GM12878 (cell line): ENCODE results near the gene KRTAP10-6. TPM values are rescaled to one million over a fixed set of nuclear protein-coding genes. Genes with fewer than 3 reads are reported as not detected.

Experiments
- ATAC-seq: fragments of 200-7000 bp; cut with Tn5 transposase; 3 replicates; pipeline ENCODE4 v1.9.1; 2020; ENCODE audit warnings: mild to moderate bottlenecking, moderate library complexity
- BruUV-seq: library from RNA; stranded (reverse); fragments of 400-500 nt; replicated peaks from 2 replicates; lab custom pipeline; 2021; lab: Mats Ljungman, UMichigan
- CTCF ChIA-PET: fragments of 300-600 bp; sonication (Branson Sonifier 250); formaldehyde crosslinking; extraction: SDS; loops from one replicate; lab custom pipeline; 2021; ENCODE audit warnings: inconsistent platforms; lab: Yijun Ruan, JAX
- POLR2A ChIA-PET: fragments of 350-600 bp; formaldehyde crosslinking; extraction: SDS; loops from one replicate; lab custom pipeline; 2021; ENCODE audit warnings: inconsistent platforms; lab: Charles Lee
- RAD21 ChIA-PET: fragments of 300-600 bp; sonication (Branson Sonifier 250); formaldehyde crosslinking; loops from one replicate; lab custom pipeline; 2023; ENCODE audit warnings: antibody characterized with exemption; ENCODE audit not compliant: unreplicated experiment; lab: Charles Lee
- SMC1A ChIA-PET: fragments of 300-600 bp; sonication (Branson Sonifier 250); formaldehyde crosslinking; loops from one replicate; lab custom pipeline; 2023; ENCODE audit not compliant: unreplicated experiment, uncharacterized antibody; lab: Charles Lee
- DNase-seq: peaks from one replicate; pipeline ENCODE4 v3.0.0-alpha.2; 2011; ENCODE audit warnings: low read depth, low spot score
- FAIRE-seq: peaks from 3 replicates; lab custom pipeline; 2011; peaks lifted over from hg19 to GRCh38; lab: Jason Lieb, UNC
- H2AFZ ChIP-seq: 2 replicates; pipeline ENCODE4 v1.6.0; 2011; ENCODE audit warnings: low read depth, low read length, control low read depth; ENCODE audit not compliant: control insufficient read depth
- H3K27ac ChIP-seq: 2 replicates; pipeline ENCODE4 v1.5.1; 2011; ENCODE audit warnings: control low read depth; ENCODE audit not compliant: control insufficient read depth, insufficient read depth
- H3K27me3 ChIP-seq, 2 experiments: replicated peaks in 1 of 2; 2 replicates each; pipeline versions ENCODE4 v1.6.0 to v1.6.1; 2011; ENCODE audit warnings: low read length in 1 of 2; ENCODE audit not compliant: control insufficient read depth in 2 of 2, insufficient read depth in 2 of 2
- H3K36me3 ChIP-seq, 2 experiments: 2 replicates each; pipeline ENCODE4 v1.5.1; 2011; ENCODE audit warnings: low read length in 1 of 2; ENCODE audit not compliant: control insufficient read depth in 2 of 2, insufficient read depth in 2 of 2
- H3K4me1 ChIP-seq: 2 replicates; pipeline ENCODE4 v1.6.1; 2011; ENCODE audit warnings: mild to moderate bottlenecking, low read length, moderate library complexity, mixed read lengths; ENCODE audit not compliant: control insufficient read depth, insufficient read depth
- H3K4me2 ChIP-seq: 2 replicates; pipeline ENCODE4 v1.6.0; 2011; ENCODE audit warnings: control low read depth; ENCODE audit not compliant: control insufficient read depth, insufficient read depth
- H3K4me3 ChIP-seq: fragments of 200-600 bp; sonication (generic); 2 replicates; pipeline ENCODE4 v1.5.1; 2016
- H3K79me2 ChIP-seq: 2 replicates; pipeline ENCODE4 v1.6.0; 2011; ENCODE audit warnings: low read length; ENCODE audit not compliant: control insufficient read depth, insufficient read depth
- H3K9ac ChIP-seq: 2 replicates; pipeline ENCODE4 v1.8.0; 2011; ENCODE audit warnings: low read length, control low read depth, mixed read lengths; ENCODE audit not compliant: control insufficient read depth, insufficient read depth
- H3K9me3 ChIP-seq: replicated peaks from 3 replicates; pipeline ENCODE4 v1.5.1; 2011; ENCODE audit warnings: mild to moderate bottlenecking, low read length; ENCODE audit not compliant: control insufficient read depth, insufficient read depth
- H4K20me1 ChIP-seq: 2 replicates; pipeline ENCODE4 v1.6.0; 2011; ENCODE audit not compliant: control insufficient read depth, insufficient read depth
- ASH2L ChIP-seq: fragments of 300-600, 200-600 bp; sonication (generic); IDR thresholded peaks from 2 replicates; pipeline ENCODE4 v1.6.1; 2017; ENCODE audit warnings: low read depth, mild to moderate bottlenecking, borderline replicate concordance
- BACH1 ChIP-seq: fragments of 450-650 bp; IDR thresholded peaks from 2 replicates; pipeline ENCODE4 v1.6.1; 2017; ENCODE audit warnings: mild to moderate bottlenecking, borderline replicate concordance
- CREB1 ChIP-seq: IDR thresholded peaks from 2 replicates; pipeline ENCODE4 v1.6.1; 2012; ENCODE audit warnings: low read depth, mild to moderate bottlenecking, inconsistent platforms
- ESRRA ChIP-seq: IDR thresholded peaks from 2 replicates; pipeline ENCODE4 v1.6.1; 2012; ENCODE audit warnings: mild to moderate bottlenecking, low read length, improper control_type of control experiment
- HCFC1 ChIP-seq: fragments of 150-350 bp; IDR thresholded peaks from 2 replicates; pipeline ENCODE4 v1.6.1; 2014; ENCODE audit warnings: low read length
- MEF2A ChIP-seq: IDR thresholded peaks from 2 replicates; pipeline ENCODE4 v1.6.1; 2011; ENCODE audit warnings: low read depth, mild to moderate bottlenecking, low read length, moderate library complexity; ENCODE audit not compliant: insufficient read depth
- NFYA ChIP-seq: IDR thresholded peaks from 2 replicates; pipeline ENCODE4 v1.6.1; 2011; ENCODE audit warnings: low read depth, mild to moderate bottlenecking, low read length, improper control_type of control experiment, borderline replicate concordance
- NR2C1 ChIP-seq: fragments of 450-650 bp; IDR thresholded peaks from 2 replicates; pipeline ENCODE4 v1.6.1; 2017; ENCODE audit warnings: antibody characterized with exemption, mild to moderate bottlenecking, moderate library complexity
- NRF1 ChIP-seq: conservative IDR thresholded peaks from 2 replicates; pipeline ENCODE4 v1.6.1; 2011; ENCODE audit warnings: mild to moderate bottlenecking, low read depth, low read length, improper control_type of control experiment
- PAX8 ChIP-seq: fragments of 450-650 bp; IDR thresholded peaks from 2 replicates; pipeline ENCODE4 v1.6.1; 2017; ENCODE audit warnings: mild to moderate bottlenecking, moderate library complexity
- POLR2A ChIP-seq: IDR thresholded peaks from 2 replicates; pipeline ENCODE4 v1.6.1; 2011; ENCODE audit warnings: low read depth, mild to moderate bottlenecking, low read length
- RUNX3 ChIP-seq: IDR thresholded peaks from 2 replicates; pipeline ENCODE4 v1.6.1; 2012; ENCODE audit warnings: low read length, inconsistent platforms
- SMC3 ChIP-seq: IDR thresholded peaks from 2 replicates; pipeline ENCODE4 v1.6.1; 2011; ENCODE audit warnings: low read length, improper control_type of control experiment, borderline replicate concordance
- SREBF2 ChIP-seq: IDR thresholded peaks from 2 replicates; pipeline ENCODE4 v1.6.1; 2012; ENCODE audit warnings: mild to moderate bottlenecking, low read length
- SUZ12 ChIP-seq: fragments of 200-600 bp; sonication (generic); IDR thresholded peaks from one replicate; pipeline ENCODE4 v1.6.1; 2018; ENCODE audit warnings: antibody characterized with exemption, mild to moderate bottlenecking; ENCODE audit not compliant: unreplicated experiment
- TCF7 ChIP-seq: IDR thresholded peaks from 2 replicates; pipeline ENCODE4 v1.6.1; 2014; ENCODE audit warnings: antibody characterized with exemption, borderline replicate concordance
- WGBS: methylation state at CpG from one replicate; pipeline ENCODE4 v1.1.6; 2016; ENCODE audit warnings: low lambda C conversion rate; ENCODE audit not compliant: insufficient replicate concordance, insufficient coverage; ENCODE audit errors: missing lambda C conversion rate; 5-methylcytosine and 5-hydroxymethylcytosine counted together
- in situ Hi-C: fragments of 300-500 bp; cut with MboI; formaldehyde crosslinking; loops from 9 replicates; pipeline ENCODE4 v1.14.3; 2018; ENCODE audit warnings: mixed read lengths
- intact Hi-C: fragments of 100-400 bp; cut with micrococcal nuclease; formaldehyde crosslinking; loops from one replicate; pipeline ENCODE4 v1.14.2; 2022; ENCODE audit not compliant: unreplicated experiment
- polyA plus RNA-seq, 11 experiments: library from polyadenylated mRNA; depleted of rRNA in 4 of 11; unstranded in 6 of 11; stranded (reverse) in 5 of 11; fragments of >200 nt; fragmentation: Nextera tagmentation in 4 of 11; fragmentation: Illumina TruSeq in 1 of 11; extraction: Ambion mirVana in 4 of 11; extraction: Trizol in 1 of 11; gene quantifications; 1 replicate in 1 of 11; 2 replicates in 10 of 11; pipeline versions ENCODE4 v1.2.1 to v1.2.3, GENCODE V29; 2011 to 2016; ENCODE audit warnings: inconsistent platforms in 2 of 11, missing spikeins in 2 of 11, low read depth in 1 of 11
- total RNA-seq, 4 experiments: library from RNA; depleted of rRNA in 3 of 4; stranded (reverse); fragments of >200 nt in 3 of 4; fragmentation: Illumina TruSeq in 1 of 4; extraction: Trizol in 1 of 4; gene quantifications; 2 replicates each; pipeline versions ENCODE4 v1.2.1 to v1.2.3, GENCODE V29; 2013 to 2021
- TF ChIP-seq, protein P1 (sequence below): fragments of 450-650 bp; IDR thresholded peaks from 2 replicates; pipeline ENCODE4 v1.6.1; 2014; ENCODE audit warnings: mild to moderate bottlenecking
- TF ChIP-seq, protein P2 (sequence below): IDR thresholded peaks from 2 replicates; pipeline ENCODE4 v1.6.1; 2011; ENCODE audit warnings: low read depth, low read length, improper control_type of control experiment, borderline replicate concordance
- TF ChIP-seq, protein P3 (sequence below): fragments of 450-650 bp; IDR thresholded peaks from 2 replicates; pipeline ENCODE4 v1.6.1; 2016; ENCODE audit warnings: mild to moderate bottlenecking
- TF ChIP-seq, protein P4 (sequence below): fragments of 450-650 bp; IDR thresholded peaks from 2 replicates; pipeline ENCODE4 v1.6.1; 2017; ENCODE audit warnings: mild to moderate bottlenecking

The KRTAP10-6 gene
- total and polyA plus RNA-seq, 10 of the 15 experiments (the other 5 are each of a cell fraction or from before 2014, with no cell fraction given), result not detected

DNA sequence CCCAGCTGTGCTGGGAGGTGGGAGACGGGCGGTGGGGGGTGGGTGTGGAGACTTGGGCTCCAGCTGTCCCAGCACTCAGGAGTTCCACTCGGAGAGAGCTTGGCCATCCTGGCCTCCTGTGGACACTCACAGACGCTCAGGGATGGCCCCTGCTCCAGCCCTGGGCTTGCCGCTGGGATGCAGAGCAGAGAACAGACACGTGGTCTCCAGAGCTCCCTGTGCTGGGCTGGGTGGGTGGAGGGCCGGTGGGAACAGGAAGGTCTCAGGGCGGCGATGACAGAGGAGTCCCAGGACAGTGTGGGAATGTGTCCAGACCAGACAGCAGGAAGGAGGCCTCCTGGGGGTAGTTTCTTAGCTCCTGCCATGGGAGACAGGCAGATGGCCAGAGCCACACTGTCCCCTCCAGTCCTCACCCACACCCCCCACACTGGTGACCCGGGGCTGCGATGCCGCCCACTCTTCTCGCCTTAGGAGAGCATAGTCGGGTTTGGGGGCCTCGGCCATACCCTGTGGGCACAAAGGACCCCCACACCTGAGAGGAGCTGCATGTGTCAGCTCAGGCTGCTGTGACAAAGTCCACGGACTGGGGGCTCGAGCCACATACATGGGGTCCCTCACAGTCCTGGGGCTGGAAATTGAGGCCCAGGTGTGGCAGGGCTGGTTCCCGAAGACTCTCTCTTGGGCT is 36.5 kb upstream of the KRTAP10-6 start:
- ChIA-PET SMC1A (no interaction called here), RAD21 (no interaction called here), CTCF (no interaction called here), POLR2A (no interaction called here)
- intact Hi-C loops, result no loop called here
- Histone ChIP-seq H3K4me1 (no peaks in the 10 kb centered on the region), H3K27me3 (no peaks in the 10 kb centered on the region), H3K36me3 (no peaks in the 10 kb centered on the region), H3K79me2 (no peaks in the 10 kb centered on the region), H3K9me3 (peaks cover 9% of the 10 kb centered on the region; the same call in 1 of the 3 replicates), H2AFZ (no peak overlapping the region), H3K4me3 (no peak overlapping the region), H4K20me1 (no peaks in the 10 kb centered on the region), H3K27ac (no peak overlapping the region), H3K9ac (no peak overlapping the region), H3K4me2 (no peak overlapping the region)
- no peak for DNase-seq
- 50% methylated on average over 15 of the region's 18 CpGs for WGBS
- no peak for FAIRE-seq
- in situ Hi-C loops, result no loop called here
- TF ChIP-seq SREBF2, result no peak
- no peak for TF ChIP-seq BACH1
- TF ChIP-seq PAX8, result no peak
- TF ChIP-seq, protein P1, sequence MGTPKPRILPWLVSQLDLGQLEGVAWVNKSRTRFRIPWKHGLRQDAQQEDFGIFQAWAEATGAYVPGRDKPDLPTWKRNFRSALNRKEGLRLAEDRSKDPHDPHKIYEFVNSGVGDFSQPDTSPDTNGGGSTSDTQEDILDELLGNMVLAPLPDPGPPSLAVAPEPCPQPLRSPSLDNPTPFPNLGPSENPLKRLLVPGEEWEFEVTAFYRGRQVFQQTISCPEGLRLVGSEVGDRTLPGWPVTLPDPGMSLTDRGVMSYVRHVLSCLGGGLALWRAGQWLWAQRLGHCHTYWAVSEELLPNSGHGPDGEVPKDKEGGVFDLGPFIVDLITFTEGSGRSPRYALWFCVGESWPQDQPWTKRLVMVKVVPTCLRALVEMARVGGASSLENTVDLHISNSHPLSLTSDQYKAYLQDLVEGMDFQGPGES, result no peak
- TF ChIP-seq NRF1, result no peak
- no peak for TF ChIP-seq SUZ12
- TF ChIP-seq ASH2L, result no peak
- TF ChIP-seq POLR2A, result no peak
- TF ChIP-seq, protein P2, sequence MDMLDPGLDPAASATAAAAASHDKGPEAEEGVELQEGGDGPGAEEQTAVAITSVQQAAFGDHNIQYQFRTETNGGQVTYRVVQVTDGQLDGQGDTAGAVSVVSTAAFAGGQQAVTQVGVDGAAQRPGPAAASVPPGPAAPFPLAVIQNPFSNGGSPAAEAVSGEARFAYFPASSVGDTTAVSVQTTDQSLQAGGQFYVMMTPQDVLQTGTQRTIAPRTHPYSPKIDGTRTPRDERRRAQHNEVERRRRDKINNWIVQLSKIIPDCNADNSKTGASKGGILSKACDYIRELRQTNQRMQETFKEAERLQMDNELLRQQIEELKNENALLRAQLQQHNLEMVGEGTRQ, result no peak
- TF ChIP-seq NFYA, result no peak
- TF ChIP-seq, protein P3, sequence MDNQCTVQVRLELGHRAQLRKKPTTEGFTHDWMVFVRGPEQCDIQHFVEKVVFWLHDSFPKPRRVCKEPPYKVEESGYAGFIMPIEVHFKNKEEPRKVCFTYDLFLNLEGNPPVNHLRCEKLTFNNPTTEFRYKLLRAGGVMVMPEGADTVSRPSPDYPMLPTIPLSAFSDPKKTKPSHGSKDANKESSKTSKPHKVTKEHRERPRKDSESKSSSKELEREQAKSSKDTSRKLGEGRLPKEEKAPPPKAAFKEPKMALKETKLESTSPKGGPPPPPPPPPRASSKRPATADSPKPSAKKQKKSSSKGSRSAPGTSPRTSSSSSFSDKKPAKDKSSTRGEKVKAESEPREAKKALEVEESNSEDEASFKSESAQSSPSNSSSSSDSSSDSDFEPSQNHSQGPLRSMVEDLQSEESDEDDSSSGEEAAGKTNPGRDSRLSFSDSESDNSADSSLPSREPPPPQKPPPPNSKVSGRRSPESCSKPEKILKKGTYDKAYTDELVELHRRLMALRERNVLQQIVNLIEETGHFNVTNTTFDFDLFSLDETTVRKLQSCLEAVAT, result no peak
- no peak for TF ChIP-seq NR2C1
- no peak for TF ChIP-seq SMC3
- no peak for TF ChIP-seq RUNX3
- no peak for TF ChIP-seq TCF7
- TF ChIP-seq HCFC1, result no peak
- TF ChIP-seq, protein P4, sequence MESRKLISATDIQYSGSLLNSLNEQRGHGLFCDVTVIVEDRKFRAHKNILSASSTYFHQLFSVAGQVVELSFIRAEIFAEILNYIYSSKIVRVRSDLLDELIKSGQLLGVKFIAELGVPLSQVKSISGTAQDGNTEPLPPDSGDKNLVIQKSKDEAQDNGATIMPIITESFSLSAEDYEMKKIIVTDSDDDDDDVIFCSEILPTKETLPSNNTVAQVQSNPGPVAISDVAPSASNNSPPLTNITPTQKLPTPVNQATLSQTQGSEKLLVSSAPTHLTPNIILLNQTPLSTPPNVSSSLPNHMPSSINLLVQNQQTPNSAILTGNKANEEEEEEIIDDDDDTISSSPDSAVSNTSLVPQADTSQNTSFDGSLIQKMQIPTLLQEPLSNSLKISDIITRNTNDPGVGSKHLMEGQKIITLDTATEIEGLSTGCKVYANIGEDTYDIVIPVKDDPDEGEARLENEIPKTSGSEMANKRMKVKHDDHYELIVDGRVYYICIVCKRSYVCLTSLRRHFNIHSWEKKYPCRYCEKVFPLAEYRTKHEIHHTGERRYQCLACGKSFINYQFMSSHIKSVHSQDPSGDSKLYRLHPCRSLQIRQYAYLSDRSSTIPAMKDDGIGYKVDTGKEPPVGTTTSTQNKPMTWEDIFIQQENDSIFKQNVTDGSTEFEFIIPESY, result no peak
- no peak for TF ChIP-seq MEF2A
- no peak for TF ChIP-seq ESRRA
- no peak for TF ChIP-seq CREB1
- no TSS peak for BruUV-seq
- no peak for ATAC-seq
